KG1 (cell line): Measurements from ENCODE around the gene SIK3.
A peak's percentile ranks its signal among the peaks of the same experiment; 100 is the strongest.

ENCODE experiments used
- DNase-seq: peaks from one replicate; lab custom pipeline; 2025; lab: John Stamatoyannopoulos, UW

Gene SIK3

GRCh38 chr11:116864531-116864930 is 233.7 kb downstream of the SIK3 start:
- no peak for DNase-seq

GRCh38 chr11:116862951-116863350 is 235.3 kb downstream of the SIK3 start:
- no peak for DNase-seq

GRCh38 chr11:116862185-116862584 is 236.0 kb downstream of the SIK3 start:
- DNase-seq: no peak

- DNase-seq: no peak
Observed at GRCh38 chr11:116861539-116861938, 236.7 kb downstream of the SIK3 start.

- no peak for DNase-seq
Observed at GRCh38 chr11:116860303-116860702, 237.9 kb downstream of the SIK3 start.

- no peak for DNase-seq
Observed at GRCh38 chr11:116859175-116859574, 239.1 kb downstream of the SIK3 start.

- DNase-seq: no peak
Observed at GRCh38 chr11:116857936-116858335, 240.3 kb downstream of the SIK3 start.

GRCh38 chr11:116857316-116857715 is 240.9 kb downstream of the SIK3 start:
- DNase-seq: no peak

GRCh38 chr11:116856423-116856822 is 241.8 kb downstream of the SIK3 start:
- DNase-seq: no peak

- no peak for DNase-seq
Observed at GRCh38 chr11:116855413-116855812, 242.8 kb downstream of the SIK3 start.

GRCh38 chr11:116853461-116854073 is 244.7 kb downstream of the SIK3 start:
- peak; percentile 92 for DNase-seq

- DNase-seq: peak; percentile 24
Observed at GRCh38 chr11:116852261-116853031, 245.8 kb downstream of the SIK3 start.

- peak; percentile 86 for DNase-seq
Observed at GRCh38 chr11:116851626-116852025, 246.6 kb downstream of the SIK3 start.

- peak; percentile 8 for DNase-seq
Observed at GRCh38 chr11:116849486-116849885, 248.7 kb downstream of the SIK3 start.

- DNase-seq: no peak
Observed at GRCh38 chr11:116849060-116849459, 249.2 kb downstream of the SIK3 start.

- DNase-seq: no peak
Observed at GRCh38 chr11:116847612-116848011, 250.6 kb downstream of the SIK3 start.

- no peak for DNase-seq
Observed at GRCh38 chr11:116844722-116845121, 253.5 kb downstream of the SIK3 start.

- no peak for DNase-seq
Observed at GRCh38 chr11:116843661-116844060, 254.6 kb downstream of the SIK3 start.

GRCh38 chr11:116842909-116843308 is 255.3 kb downstream of the SIK3 start:
- no peak for DNase-seq

GRCh38 chr11:116842117-116842516 is 256.1 kb downstream of the SIK3 start:
- no peak for DNase-seq

- no peak for DNase-seq
Observed at GRCh38 chr11:116840746-116841296, 257.4 kb downstream of the SIK3 start.

GRCh38 chr11:116840224-116840745 is 257.9 kb downstream of the SIK3 start:
- no peak for DNase-seq
